Activated effector memory CD4-positive, alpha-beta T cell treated with anti-CD3 and anti-CD28 coated beads, Interleukin-2, amount 50 U/mL, for 16 hours (primary cell): Measurements from ENCODE around the gene PELO.

Source experiments
- DNase-seq: peaks from one replicate; pipeline ENCODE4 v3.0.0-alpha.2; 2020

The PELO gene

DNA sequence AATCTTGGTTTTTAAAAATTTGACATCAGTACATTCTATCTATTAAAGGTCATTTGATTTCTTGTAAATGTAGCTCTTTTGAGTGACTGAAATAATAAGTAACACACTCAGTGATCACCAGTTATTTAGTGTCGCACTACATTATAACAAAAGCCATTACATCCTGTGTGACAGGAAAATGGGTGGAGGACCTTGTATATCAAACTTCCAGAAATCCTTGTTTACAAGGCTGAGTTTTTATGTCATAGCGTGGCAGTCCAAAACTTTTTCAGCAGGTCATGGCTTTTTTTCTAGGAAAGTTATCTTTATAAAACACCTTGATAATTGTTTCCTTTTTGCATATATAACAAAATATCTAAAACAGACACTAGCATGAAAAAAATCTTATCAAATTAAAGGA, 14.4 kb upstream of the PELO start:
- DNase-seq, result no peak

DNA sequence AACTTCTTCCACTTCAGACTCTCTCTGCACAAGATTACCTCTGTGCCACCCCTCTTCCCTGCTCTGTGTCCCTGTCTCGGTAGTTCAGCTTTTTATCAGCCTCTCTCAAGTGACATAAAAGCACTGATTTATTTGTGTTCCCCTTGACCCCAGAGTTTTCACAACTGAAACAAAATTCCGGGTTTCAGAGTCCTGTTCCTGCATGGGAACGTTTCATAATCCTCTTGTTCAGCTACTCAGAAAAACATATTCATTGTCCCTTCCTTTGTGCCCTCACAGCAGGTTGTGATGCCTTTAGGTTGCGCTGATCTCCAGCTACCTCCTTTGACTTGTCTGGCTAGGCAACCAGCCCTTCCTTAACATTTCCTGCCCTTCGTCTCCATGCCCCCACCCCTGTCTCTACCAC, 13.7 kb upstream of the PELO start:
- no peak for DNase-seq

DNA sequence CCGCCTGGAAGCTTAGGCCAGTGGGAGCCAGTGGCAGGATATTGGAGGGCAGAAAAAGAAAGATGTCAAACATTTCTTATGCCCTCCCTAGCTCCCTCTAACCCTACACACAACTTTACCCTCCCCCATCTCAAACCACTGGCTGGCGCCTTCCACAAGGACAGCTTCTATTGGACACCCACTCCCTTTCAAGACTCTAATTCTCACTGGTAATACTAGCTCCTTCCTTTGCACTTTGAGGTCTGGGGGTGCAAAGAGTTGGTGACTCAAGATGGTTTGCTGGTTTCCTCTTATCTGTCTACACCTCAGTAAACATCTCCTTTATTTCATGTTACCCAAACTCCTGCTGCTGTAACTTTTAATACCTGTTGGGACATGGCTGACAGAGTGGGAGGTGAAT, 11.6 kb upstream of the PELO start:
- DNase-seq, result no peak

DNA sequence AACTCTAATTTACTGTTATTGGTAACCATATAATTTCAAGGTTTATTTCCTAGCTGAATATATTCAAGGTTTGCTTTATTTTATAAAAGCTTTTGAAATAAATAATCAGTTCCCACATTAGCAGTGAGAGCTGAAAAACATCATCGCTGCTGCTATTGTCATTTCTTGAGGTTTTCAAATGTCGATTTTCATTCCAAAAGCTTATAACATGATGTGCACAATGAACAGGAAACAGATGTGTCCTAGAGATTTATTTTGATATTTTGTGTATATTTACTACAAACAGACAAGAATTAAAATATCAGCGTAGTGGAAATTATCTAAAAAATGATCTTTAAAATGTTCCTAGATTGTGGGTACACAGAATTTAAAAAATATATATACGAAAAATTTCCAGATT, 10.5 kb upstream of the PELO start:
- DNase-seq, result no peak

DNA sequence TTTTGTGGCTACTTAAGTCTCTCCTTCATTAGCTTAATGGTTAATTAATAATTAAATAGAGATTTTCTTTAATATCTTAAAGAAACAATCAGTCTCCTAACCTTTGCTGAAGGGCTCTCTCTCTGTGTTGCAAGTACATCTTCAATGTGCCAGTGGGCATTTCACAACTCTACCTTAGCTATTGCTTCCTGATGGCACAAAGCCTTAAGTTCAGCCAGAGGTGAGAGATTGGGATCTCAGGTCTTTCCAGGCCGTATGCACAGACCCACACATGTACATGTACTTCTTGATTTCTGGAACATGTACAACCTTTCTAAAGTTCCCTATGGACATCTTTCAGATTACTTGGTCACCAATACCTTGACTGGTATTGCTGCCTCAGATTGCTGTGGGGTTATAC, 8.9 kb upstream of the PELO start:
- DNase-seq, result no peak

DNA sequence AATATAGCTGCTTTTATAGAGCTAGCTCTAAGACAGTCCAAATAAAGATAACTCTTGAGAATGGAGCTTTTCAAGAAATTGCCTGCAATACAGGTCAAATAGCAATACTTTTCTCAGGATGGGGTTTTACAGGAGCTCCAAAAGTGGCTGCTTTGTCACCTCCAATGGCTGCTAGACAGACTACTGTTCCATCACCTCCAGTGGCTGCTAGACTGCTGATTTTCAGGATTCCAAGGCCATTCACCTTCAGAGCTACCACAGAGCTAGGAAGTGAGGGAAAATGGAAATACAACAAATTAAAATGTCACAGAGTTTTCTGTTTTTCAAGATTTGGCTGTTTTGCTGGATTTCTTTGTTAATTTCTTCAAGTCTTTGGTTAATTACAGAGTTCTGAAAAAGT, 8.5 kb upstream of the PELO start:
- DNase-seq, result no peak

DNA sequence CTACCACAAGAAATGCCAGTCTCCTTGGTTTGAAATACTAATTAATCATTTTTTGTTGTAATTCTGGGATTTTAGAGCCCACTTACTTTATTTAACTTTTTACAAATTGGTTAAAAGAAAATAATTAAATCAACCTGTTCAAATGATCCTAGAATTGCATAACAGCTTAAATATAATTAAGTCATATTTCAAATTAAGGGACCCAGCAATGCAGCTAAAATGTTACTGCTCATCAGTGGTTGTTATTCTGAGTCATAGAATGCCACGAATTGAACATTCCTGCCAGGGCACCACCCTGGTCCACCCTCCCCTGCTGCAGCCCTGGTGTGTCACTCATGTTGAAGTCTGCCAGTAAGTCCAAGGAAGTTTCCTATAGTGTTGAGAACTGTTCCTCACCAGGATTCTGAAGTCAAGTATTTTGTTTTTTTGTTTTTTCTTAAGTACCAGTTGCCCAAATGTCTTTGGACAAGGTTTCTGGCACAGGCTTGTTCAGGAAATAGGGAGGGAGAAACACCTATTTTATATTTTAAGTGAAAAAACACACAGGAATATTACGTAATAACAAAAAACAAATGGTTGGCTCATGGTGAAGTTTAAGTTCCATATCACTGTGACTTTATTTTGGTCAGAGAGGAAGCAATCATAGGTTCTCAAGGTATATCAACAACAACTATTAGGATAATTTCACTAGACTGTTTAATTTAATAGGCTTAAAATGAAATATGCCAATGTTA, 4.3 kb upstream of the PELO start:
- no peak for DNase-seq

DNA sequence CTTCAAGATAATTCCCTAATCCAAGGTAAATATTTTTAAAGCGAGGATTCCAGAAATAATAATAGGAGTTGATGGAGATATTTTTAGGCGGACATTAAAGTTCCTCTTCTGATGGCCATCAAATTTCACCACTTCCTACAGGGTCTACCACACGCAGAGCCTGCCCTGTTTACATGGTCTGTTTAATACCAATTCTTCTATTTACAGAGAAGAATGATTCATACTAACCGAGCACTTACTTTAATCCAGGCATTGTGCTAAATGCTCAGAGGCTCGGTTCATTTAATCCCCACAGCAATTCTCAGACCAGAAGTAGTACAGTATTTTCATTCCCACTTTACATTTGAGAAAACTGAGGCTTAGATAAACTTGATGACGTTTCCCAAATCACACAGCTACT, 3.0 kb upstream of the PELO start:
- DNase-seq, result no peak

DNA sequence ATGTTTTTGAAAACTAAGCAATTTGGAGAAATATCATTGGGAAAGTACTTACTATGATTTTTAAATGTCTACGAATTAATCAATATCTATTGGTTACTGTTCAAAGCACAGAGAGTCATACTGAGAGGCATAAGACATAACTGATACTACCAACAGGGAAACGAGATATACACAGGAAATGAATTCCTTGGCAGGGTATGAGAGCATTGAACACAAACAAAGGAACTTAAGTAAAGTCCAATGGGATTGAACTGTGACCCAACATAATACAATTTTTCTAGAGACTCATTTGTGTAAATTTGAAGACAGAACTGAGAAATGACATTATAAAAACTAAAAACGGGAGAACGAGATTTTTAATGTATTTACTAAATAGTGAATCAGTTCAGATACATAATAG, 1.3 kb upstream of the PELO start:
- no peak for DNase-seq

DNA sequence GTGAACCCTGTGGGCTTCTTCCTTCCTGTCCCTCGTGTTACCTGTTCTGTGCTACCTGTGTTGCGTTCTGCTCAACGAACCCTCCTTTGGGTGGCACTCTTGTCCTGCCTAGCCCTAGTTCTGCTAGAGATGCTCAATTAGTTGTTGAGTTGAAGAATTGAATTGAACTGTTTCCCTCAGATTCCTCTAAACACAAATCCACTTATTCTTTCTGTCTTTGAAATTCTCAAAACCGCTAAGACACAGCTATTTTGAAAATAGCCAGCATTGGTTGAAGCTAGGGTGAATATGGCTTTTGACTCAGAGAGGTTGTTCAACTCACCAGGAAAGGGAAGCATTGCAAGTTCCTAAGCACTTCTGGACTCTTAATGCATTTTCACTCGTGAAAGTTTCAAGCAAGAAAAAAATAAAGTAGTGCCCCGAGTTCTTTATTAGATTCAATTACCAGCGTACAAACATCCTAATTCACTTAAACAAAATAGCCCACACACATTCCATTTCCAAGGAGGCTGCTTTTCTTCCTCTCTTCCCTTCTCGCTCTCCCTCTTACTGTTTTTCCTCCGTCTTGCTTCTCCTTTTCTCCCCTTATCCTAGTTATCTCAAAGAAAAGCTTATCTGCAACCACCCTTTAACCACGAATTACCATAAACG, 642 bp upstream of the PELO start:
- peak; percentile 74 for DNase-seq

DNA sequence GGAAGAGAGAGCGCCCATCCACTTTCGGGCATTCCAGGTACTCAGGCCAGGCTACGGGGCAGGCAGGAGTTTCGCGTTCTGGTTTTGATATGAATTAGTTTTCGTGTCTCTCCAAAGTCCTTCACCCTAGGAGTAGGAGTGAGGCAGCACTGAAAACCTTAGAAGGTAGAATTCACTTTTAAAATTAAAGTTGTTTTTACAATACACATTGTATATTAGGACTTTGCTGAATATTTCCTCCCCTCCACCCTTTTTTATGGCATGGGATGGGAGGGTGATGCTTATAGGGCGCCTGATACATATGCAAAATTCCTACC, 747 bp downstream of the PELO start:
- DNase-seq, result no peak

DNA sequence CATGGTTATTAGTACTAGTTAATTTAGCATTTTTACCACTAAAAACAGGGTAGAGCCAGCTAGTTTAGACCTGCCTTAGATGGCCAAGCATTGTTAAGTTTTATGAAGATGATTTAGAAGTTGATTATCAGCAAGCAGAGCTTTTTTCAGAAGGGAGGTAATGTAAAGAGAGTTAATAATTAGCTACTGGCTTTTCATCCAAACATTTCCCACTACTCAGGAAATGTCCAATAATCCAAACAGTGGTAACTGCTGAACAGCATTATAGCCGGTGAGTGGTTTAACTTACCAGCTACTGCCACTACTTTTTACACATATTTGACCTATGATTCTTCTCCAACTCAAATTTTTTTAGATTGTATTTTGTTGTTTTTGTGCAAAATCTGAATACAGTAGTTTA, 1.7 kb downstream of the PELO start:
- DNase-seq, result no peak

DNA sequence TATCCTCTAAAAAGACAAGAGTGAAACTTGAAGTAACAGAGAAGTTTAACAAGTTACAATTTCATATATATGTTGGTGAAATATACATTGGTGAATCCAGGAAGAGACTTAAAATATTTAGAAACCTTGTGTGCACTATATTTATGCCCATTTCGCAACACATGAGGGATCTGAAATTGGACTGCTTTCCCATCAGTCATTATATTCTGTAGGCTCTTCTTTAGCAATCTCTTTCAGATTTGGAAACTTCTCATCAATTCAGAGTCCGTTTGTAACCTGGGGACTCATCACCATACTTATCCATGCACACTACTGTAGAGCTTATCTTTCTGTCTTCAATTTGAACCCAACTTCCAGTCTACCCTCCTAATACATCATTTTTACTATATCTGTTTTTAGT, 2.1 kb downstream of the PELO start:
- no peak for DNase-seq

DNA sequence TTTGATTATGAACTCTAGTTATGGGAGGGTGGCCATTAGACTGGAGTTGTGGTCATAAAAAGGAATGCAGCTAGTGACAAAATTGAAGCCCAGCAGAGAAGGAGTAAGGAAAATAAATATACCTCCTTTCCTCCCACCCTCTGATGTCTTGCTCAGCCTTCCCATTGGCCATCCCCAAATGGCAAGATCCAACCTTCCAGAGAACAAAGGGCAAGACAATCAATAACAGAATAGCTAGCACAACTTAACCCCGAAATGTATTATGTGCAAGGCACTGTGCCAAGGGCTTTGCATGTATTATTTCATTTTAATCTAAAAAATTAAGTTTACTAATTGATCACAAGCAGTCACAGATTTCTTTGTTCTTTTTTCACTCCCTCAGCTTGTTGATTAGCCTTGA, 3.6 kb downstream of the PELO start:
- no peak for DNase-seq

DNA sequence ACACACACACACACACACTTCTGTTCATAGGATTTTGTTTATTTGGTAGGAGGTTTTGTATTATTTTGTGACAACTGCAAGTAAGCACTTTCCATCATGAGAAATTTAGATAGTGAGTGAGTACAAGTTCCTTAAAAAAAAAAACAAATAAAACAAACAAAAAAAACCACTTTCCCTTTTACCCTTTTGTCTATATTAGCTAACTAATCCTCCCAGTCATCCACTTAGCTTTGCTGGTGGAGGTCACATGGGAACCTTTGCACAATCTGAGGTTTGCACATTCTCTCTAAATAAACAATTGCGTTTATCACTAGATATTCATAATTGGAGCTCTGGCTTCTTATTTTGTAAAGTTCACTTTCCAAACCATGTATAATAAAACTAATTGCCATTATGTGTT, 6.8 kb downstream of the PELO start:
- no peak for DNase-seq

DNA sequence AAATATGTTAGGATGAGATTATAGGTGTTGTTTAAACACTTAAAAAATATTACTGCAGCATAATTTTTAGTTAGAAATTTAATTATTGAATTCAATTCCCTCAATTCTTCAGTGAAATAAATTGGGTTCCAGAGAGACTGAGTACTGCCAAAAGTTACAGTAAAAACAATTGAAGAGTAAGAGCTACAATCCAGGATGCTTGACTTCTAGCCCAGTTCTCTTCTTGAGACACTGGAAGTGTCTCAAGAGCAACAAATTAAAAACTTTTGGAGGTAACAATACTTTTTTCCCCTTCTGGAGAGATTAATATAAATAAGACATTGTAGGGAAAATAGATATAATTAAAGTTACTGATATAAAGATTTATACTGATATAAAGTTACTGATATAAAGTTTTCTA, 8.3 kb downstream of the PELO start:
- no peak for DNase-seq

DNA sequence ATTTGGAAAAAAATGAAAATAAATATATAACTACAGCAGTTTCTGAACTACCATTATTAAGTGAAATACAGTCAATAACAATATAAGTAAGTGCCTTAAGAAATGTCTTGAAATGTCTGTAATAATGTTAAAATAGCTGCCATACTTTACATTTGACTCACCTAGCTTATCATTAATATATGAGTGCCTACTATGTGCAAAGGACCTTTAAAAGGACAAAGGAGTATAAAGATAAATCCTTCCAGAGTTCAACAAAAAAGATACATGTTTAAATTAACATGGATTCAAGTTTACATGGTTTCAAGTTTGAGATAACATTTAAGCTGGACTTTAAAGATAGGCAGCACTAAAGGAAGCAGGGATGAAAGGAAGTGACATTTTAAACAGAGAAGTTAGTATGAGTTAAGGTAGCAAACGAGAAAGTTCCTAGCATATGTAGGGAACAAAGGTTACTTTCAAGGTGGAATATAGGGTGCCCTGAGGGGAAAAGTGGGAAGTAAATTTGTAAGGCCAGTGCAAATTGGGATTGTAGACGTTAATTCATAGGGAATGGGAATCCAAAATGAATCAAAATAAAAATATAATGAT, 8.9 kb downstream of the PELO start:
- no peak for DNase-seq

DNA sequence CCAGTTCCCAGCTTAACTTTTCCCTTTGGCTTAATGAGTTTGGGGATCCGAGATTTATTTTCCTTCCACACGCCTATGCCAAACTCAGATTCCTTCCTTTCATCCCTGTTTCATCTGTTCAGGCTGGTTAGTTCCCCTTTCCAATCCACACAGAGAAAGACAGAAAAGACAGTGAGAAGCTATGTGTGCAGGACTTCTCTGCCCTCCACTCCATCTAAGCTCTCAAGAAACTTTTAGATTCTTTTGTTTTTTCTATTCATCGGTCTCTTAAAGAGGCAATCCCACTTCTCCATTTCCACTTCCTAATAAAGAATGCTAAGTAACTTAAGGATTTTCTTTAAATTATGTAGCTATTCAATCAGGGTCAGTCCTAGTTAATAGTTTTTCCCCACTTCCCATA, 11.2 kb downstream of the PELO start:
- no peak for DNase-seq

DNA sequence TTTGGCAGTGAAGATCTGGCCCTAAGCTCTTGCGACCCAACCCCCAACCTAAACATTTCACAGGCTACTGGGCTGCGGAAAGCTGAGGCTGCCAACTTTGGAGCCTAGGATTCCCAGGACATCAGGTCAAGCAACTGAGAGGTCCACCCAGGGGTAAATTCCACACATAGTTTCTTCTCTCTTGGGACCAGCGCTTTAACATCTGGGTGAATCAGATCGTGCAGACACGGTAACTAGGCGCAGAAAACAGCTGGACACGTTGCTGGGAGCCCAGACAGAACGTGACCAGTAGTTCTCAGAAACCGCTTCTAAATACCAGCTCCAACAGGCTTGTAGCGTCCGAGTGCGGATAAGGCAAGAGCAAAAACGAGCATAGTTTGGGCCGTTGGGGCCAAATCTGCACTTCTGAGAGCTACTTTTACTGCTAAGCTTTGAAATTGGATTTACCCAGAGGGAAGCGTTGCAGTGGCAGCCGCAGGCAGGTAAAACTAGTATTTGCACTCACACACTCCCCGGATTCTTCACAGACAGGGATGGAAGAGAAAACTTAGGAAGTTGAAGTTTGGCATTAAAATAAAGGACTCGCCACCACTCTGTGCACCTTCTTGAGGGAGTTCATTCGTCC, 11.8 kb downstream of the PELO start:
- no peak for DNase-seq

DNA sequence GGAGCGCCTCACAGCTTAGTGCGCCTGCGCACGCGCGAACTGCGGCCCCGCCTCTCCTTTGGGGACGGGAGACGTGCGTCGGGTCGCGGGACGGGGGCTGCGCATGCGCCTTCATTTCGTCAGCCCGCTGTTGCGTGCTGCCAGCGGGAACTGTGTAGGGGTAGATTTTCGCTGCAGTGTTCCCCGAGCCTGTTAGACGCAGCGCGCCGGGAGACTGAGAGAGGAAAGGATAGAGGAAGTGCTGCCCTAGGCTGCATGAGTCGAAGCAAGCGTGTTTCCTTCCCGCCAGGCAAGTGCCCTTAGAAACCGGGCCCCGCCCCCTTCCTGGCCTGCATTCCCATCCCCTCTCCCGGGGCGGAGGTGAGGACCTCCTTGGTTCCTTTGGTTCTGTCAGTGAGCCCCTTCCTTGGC, 12.3 kb downstream of the PELO start:
- peak; percentile 98 for DNase-seq

DNA sequence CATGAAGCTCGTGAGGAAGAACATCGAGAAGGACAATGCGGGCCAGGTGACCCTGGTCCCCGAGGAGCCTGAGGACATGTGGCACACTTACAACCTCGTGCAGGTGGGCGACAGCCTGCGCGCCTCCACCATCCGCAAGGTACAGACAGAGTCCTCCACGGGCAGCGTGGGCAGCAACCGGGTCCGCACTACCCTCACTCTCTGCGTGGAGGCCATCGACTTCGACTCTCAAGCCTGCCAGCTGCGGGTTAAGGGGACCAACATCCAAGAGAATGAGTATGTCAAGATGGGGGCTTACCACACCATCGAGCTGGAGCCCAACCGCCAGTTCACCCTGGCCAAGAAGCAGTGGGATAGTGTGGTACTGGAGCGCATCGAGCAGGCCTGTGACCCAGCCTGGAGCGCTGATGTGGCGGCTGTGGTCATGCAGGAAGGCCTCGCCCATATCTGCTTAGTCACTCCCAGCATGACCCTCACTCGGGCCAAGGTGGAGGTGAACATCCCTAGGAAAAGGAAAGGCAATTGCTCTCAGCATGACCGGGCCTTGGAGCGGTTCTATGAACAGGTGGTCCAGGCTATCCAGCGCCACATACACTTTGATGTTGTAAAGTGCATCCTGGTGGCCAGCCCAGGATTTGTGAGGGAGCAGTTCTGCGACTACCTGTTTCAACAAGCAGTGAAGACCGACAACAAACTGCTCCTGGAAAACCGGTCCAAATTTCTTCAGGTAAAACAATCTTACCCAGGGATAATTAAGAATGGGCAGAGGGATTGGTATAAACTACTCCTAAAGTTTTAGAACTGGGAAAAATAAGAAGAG, 12.9 kb downstream of the PELO start:
- peak; percentile 84 for DNase-seq

DNA sequence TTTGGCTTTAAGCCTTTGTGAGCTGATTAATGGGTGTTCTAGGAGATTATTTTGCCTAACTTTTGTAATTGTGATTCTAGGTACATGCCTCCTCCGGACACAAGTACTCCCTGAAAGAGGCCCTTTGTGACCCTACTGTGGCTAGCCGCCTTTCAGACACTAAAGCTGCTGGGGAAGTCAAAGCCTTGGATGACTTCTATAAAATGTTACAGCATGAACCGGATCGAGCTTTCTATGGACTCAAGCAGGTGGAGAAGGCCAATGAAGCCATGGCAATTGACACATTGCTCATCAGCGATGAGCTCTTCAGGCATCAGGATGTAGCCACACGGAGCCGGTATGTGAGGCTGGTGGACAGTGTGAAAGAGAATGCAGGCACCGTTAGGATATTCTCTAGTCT, 13.6 kb downstream of the PELO start:
- DNase-seq, result no peak

DNA sequence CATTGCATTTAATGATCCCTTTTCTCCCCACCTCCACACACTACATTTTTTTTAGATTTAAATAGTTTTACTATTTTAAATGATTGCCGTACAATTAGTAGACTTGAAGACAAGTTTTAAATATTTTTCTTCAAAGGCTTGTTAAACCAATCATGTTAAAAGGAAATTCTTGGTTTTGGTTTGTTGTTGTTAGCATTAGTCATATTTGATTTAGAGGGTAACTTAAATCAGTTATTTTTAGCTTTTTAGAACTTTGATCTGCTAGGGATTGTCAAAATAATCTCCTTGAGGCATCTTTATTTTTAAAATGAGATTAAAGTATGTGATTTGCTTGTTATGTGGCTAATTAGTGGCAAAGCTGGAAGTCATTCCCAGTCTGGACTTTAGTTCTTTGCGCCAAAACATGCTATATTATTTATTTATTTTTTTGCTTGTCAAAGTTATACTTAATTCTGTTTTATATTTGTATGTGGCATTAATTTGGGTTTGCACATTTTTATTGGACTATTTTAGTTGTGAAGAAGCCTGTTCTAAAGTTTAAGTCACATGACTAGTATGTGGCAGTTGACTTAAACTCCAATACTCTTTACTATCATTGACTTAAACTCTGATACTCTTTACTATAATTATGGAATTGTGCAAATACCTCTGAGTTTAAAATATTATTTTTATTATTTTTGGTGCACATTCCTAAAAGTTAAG, 14.7 kb downstream of the PELO start:
- no peak for DNase-seq
